Stimulated activated CD8-positive, alpha-beta memory T cell treated with anti-CD3 and anti-CD28 coated beads, Interleukin-15, amount 100 ng/mL, for 4 hours (primary cell): ENCODE results near the gene GAB3.
"Not testable (repeated sequence)": the region's sequence is repeated elsewhere in the genome, so short reads cannot be mapped to it uniquely, and the experiment has no call there.

Experiments used
- DNase-seq, 2 donors: peaks; one replicate each; pipeline ENCODE4 v3.0.0-alpha.2; 2020; ENCODE audit warnings: low read depth in 2 of 2

Gene GAB3

GRCh38 chrX:154721155-154721554, 29.7 kb downstream of the GAB3 start:
- DNase-seq = no peak

DNA sequence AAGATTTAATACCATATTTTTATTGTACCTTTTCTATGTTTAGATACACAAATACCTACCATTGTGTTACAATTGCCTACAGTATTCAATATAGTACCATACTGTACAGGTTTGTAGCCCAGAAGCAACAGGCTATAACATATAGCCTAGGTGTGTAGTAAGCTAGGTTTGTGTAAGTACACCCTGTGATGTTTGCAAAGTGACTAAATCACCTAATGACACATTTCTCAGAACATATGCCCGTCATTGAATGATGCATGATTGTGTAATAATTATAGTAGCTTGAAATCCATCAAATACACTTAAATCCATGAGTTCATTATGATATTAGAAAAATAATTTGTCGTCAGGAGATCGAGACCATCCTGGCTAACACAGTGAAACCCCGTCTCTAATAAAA, 30.8 kb downstream of the GAB3 start:
- DNase-seq = no peak

DNA sequence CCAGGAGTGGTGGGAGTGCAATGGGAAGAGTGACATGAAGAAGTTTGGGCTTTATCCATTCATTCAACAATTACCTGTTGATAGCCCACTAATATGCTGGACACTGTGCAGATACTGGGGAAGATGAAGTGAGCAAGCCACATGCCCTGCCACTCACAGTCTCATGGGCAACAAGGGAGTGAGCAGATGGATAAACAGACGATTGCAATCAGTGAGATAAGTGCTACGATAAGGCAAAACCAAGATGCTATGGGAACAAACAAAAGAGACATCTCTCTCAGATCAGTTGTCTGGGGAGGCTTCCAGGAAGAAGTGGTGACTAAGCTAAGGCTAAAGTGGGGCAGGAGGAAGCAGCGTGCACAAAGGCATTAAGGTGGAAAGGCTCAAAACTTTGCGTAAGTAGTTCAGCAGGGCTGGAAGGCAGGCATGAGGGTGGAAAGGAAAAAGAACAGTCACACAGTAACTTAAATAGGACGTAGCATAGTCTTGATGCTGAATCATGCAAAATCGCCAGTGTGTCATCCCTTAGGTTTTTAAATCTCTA, 31.7 kb downstream of the GAB3 start:
- peak in 1 of 2 donors; percentile 36 for DNase-seq

DNA sequence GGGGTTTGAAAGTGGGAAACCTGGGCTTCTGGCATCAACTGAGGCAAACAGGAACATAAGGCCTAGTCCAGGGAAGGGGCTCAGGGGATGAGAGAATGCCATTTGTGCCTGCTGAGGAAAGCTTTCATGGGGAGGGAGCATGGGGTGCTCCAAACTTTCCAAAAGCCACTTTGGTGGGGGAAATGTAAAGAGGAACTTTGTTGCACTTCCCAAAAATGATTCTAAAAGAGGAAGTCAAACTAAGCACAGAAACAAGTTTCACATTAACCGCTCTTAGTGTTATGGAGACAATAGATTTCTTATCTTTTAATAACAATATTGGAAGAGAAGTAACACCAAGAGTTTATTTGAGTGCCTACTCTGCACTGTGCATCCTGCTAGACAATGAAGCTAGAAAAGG, 32.3 kb downstream of the GAB3 start:
- DNase-seq = no peak

GRCh38 chrX:154717824-154718223, 33.1 kb downstream of the GAB3 start:
- no peak for DNase-seq

DNA sequence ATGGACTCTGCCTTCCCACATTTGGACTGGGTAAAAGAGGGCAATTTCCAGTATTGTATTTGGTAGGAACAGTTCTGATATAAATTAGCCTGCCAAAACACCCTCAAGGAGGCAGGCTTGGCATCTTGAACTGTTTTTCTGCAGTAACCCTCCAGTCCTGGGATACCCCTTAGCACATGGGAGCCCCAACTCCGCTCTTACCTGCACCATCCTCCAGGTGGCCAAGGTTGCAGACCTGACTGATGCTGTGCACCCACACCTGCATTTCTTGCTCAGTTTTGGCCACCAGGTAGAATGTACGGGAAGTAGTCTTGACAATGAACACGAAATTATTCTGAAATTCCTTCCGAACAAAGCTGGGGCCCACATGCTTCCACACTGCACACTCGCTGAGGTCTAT, 35.1 kb downstream of the GAB3 start:
- DNase-seq = no peak

- DNase-seq = no peak
Observed at GRCh38 chrX:154714925-154715324, 36.0 kb downstream of the GAB3 start.

- no peak for DNase-seq
Observed at GRCh38 chrX:154712781-154713740, 37.8 kb downstream of the GAB3 start.

DNA sequence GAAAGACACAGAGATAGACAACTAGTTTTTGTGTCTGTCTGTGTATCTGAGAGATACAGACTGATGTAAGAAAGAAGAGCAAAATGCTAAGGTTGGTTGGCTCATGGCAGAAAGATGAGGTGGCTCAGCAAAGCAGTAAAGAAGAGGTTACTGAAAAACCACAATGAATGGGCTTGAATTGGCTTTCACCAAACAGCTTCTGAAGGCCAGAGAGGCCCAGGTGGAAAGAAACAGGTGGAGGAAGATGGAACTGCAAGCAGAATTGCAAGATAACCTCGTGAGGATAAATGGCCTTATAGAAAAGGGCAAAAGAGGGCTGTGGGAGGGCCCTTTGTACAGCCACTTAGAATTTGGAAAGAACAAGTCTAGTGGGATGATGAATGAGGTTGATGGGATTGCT, 39.6 kb downstream of the GAB3 start:
- DNase-seq = no peak

DNA sequence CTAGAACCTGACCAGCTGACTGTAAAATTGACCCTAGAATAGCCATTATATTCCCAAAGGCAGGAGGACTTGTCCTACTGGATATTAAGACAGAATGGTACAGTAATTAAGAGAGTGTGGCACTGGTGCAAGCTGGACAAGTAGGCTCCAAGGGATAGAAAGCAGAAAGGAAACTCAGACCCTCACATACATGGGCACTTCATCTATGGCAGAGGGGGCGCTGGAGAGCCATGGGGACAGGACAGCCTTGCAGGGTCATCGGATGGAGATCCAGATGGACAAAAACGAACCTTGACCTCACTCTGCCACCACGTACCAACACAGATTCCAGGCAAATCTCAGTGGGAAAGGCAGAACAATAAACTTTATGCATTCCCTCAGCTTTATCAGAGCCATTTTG, 40.6 kb downstream of the GAB3 start:
- DNase-seq = no peak

DNA sequence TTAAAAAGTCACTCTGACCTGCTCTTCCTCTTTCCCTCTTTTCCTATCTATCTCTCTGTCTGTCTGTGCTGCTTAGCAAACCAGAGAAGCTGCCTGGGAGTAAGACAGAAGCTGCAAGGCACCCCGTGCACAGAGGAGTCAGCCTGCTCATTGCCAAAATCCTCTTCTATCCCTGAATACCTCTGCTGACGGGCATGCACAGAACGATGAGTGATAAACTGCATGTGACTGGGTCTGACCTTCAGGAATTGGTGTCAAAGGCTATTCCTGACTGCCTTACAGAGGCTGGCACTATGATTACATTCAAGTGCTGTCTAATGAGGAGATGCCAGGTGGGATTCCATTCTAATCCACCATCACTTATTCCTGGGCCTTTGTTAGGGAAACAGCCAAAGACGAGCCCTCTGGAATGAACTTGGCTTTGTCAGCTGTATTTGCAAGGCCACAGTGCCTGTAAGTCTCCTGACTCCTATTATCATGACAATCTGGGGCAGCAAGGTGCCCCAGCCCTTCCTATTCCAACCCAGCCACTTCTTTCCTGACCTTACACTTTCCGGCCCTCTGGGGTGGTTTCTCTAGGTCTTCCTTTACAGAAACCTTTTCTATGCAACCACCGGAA, 52.1 kb downstream of the GAB3 start:
- no peak for DNase-seq

GRCh38 chrX:154696676-154697045, 54.2 kb downstream of the GAB3 start:
- no peak for DNase-seq

- DNase-seq = no peak
Observed at GRCh38 chrX:154695911-154696675, 54.8 kb downstream of the GAB3 start.

DNA sequence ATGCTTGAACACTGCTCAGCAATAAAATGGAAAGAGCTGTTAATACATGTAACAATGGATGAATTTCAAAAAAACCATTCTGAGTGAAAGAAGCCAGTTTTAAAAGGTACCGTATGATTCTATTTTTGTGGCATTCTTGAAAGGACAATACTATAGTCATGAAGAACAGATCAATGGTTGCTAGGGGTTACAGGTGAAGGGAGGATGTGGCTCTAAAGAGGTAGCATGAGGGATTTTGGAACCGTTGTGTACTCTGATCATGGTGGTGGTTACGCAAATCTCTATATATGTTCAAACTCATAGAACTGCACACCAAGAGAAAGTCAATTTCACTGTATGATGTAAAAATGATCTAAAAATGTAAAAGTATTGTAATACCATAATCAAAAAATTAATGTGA, 57.5 kb downstream of the GAB3 start:
- DNase-seq = no peak

GRCh38 chrX:154690438-154690837, 60.4 kb downstream of the GAB3 start:
- not testable (repeated sequence) for DNase-seq

DNA sequence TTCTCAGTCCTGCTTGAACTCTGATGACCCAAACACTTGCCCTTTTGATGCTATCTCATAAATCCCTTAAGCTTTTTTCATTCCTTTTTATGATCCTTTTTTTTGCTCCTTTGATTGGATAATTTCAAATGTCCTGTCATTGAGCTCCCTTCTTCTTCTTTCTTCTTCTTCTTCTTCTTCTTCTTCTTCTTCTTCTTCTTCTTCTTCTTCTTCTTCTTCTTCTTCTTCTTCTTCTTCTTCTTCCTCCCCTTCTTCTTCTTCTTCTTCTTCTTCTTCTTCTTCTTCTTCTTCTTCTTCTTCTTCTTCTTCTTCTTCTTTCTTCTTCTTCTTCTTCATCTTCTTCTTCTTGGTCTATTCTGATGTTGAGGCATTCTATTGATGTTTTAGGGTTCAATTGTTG, 78.8 kb downstream of the GAB3 start:
- DNase-seq = not testable (repeated sequence)

DNA sequence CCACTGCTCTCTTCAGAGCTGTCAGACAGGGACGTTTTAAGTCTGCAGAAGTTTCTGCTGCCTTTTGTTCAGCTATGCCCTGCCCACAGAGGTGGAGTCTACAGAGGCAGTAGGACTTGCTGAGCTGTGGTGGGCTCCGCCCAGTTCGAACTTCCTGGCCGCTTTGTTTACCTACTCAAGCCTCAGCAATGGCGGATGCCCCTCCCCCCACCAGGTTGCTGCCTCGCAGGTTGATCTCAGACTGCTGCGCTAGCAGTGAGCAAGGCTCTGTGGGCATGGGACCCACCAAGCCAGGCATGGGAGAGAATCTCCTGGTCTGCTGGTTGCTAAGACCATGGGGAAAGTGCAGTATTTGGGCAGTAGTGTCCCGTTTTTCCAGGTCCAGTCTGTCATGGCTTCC, 80.0 kb downstream of the GAB3 start:
- not testable (repeated sequence) for DNase-seq

GRCh38 chrX:154661899-154662298, 89.0 kb downstream of the GAB3 start:
- DNase-seq = no peak

GRCh38 chrX:154661170-154661569, 89.7 kb downstream of the GAB3 start:
- no peak for DNase-seq

DNA sequence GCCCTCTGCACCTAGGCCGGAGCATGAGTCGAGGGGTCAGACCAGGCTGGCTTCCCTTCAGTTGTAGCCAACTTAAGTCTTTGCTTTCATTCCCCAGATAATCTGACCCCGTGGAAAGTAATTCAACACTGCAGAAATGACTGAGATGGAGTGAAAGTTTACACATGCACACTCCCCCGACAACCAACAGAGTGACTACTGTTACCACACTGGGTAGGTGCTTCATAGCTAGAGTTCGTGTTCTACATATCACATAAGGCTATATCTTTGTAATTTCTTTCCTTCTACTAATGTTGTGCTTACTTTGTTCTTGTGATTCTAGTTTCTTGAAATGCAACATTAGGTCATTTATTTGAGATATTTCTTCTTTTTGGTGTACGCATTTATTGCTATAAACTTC, 90.3 kb downstream of the GAB3 start:
- no peak for DNase-seq

GRCh38 chrX:154658957-154659356, 91.9 kb downstream of the GAB3 start:
- no peak for DNase-seq

DNA sequence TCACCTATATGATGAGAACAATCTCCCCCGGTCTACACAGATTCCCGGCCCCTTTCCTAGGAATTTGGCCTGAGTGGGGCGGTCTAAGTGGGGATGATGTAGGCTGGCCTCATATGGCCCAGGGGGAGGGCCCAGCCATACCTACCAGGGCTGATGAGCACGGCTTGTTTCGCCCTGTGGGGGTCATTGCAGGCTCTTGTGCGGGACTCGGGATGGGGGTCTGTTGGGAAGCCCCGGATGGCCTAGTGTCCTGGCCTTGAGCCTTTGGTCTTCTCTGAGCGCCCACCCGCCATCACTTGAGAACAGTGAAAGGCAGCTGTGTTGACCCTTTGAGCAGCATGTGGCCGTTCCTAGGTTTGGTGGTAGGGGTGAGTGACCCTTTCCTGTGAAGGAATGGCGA, 92.7 kb downstream of the GAB3 start:
- DNase-seq = no peak
